ENCODE results near the gene TEKT3.

DNA sequence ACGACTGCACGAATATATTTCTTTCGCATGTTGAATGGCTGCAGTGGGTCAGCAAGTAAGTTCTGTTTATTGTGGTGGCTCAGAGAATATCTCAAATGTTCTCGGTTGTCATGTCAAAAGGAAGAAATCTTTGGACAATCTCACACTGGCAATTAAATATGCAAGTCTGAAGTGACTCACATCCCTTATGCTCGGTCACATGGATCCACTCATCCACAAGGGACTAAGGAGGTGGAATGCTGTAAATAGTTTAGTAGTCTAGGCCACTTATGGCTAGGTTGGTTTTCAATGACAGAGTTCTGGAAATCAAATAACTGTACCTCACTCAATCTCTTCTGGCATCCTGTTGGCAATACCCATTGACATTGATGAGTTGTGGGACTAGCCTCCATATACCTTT, 43.2 kb downstream of the TEKT3 start:
- TF ChIP-seq EZH2 (IDR thresholded peaks at IDR 0.05; ENCODE audit: borderline replicate concordance, low read length): no peak
- TF ChIP-seq, protein P1, sequence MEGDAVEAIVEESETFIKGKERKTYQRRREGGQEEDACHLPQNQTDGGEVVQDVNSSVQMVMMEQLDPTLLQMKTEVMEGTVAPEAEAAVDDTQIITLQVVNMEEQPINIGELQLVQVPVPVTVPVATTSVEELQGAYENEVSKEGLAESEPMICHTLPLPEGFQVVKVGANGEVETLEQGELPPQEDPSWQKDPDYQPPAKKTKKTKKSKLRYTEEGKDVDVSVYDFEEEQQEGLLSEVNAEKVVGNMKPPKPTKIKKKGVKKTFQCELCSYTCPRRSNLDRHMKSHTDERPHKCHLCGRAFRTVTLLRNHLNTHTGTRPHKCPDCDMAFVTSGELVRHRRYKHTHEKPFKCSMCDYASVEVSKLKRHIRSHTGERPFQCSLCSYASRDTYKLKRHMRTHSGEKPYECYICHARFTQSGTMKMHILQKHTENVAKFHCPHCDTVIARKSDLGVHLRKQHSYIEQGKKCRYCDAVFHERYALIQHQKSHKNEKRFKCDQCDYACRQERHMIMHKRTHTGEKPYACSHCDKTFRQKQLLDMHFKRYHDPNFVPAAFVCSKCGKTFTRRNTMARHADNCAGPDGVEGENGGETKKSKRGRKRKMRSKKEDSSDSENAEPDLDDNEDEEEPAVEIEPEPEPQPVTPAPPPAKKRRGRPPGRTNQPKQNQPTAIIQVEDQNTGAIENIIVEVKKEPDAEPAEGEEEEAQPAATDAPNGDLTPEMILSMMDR (IDR thresholded peaks at IDR 0.05; ENCODE audit: low read length): no peak
